SK-N-SH (cell line): ENCODE measurements around the gene ZCCHC3. TPM values are rescaled to one million over a fixed set of nuclear protein-coding genes. Genes with fewer than 3 reads are reported as not detected.

Source experiments
- CTCF ChIA-PET: fragments of 300-600, 350-600 bp; formaldehyde crosslinking; extraction: SDS; loops from one replicate; lab custom pipeline; 2021; lab: Yijun Ruan, JAX
- POLR2A ChIA-PET: fragments of 350-600 bp; sonication (Branson Sonifier 250); formaldehyde crosslinking; extraction: SDS; loops from one replicate; lab custom pipeline; 2020; ENCODE audit warnings: antibody characterized with exemption, inconsistent platforms; lab: Yijun Ruan, JAX
- DNase-seq: peaks from one replicate; pipeline ENCODE4 v3.0.0; 2012
- H2AFZ ChIP-seq: fragments of 200-600 bp; sonication (generic); 2 replicates; pipeline ENCODE4 v1.8.1; 2016; ENCODE audit warnings: antibody characterized with exemption, mild to moderate bottlenecking, low read depth
- H3F3A ChIP-seq: fragments of 200-600 bp; sonication (generic); replicated peaks from 2 replicates; pipeline ENCODE3; 2016; ENCODE audit warnings: antibody characterized with exemption, mild to moderate bottlenecking; ENCODE audit not compliant: insufficient read depth
- H3K27ac ChIP-seq, 2 experiments: fragments of 200-500 bp in 1 of 2; fragments of 200-600 bp in 1 of 2; sonication (Bioruptor generic) in 1 of 2; sonication (generic), shearing (Covaris generic) in 1 of 2; 2 replicates each; pipeline versions ENCODE4 v1.5.1 to v1.6.1; 2014 to 2016; ENCODE audit warnings: low read depth in 2 of 2, inconsistent platforms in 1 of 2, low read length in 1 of 2, mild to moderate bottlenecking in 1 of 2, mixed read lengths in 1 of 2
- H3K27me3 ChIP-seq: fragments of 200-600 bp; sonication (generic), shearing (Covaris generic); 2 replicates; pipeline ENCODE4 v1.6.1; 2016; ENCODE audit warnings: mixed run types; ENCODE audit not compliant: insufficient read depth
- H3K36me3 ChIP-seq, 2 experiments: fragments of 200-500 bp in 1 of 2; fragments of 200-600 bp in 1 of 2; sonication (Bioruptor generic) in 1 of 2; sonication (generic) in 1 of 2; replicated peaks in 1 of 2; 2 replicates each; pipeline versions ENCODE3 to v1.5.1; 2014 to 2016; ENCODE audit warnings: low read length in 1 of 2, mild to moderate bottlenecking in 1 of 2; ENCODE audit not compliant: insufficient read depth in 2 of 2, control insufficient read depth in 1 of 2
- H3K4me1 ChIP-seq, 2 experiments: fragments of 200-500 bp in 1 of 2; fragments of 200-600 bp in 1 of 2; sonication (Bioruptor generic) in 1 of 2; sonication (generic), shearing (Covaris generic) in 1 of 2; 2 replicates each; pipeline versions ENCODE4 v1.5.1 to v1.6.1; 2014 to 2016; ENCODE audit warnings: low read depth in 1 of 2, low read length in 1 of 2, mixed run types in 1 of 2; ENCODE audit not compliant: insufficient read depth in 2 of 2, control insufficient read depth in 1 of 2
- H3K4me2 ChIP-seq: fragments of 200-600 bp; sonication (generic), shearing (Covaris generic); 2 replicates; pipeline ENCODE4 v1.6.1; 2017; ENCODE audit warnings: mixed run types
- H3K4me3 ChIP-seq, 2 experiments: fragments of 200-500 bp in 1 of 2; fragments of 200-600 bp in 1 of 2; sonication (Bioruptor generic) in 1 of 2; sonication (generic), shearing (Covaris generic) in 1 of 2; 2 replicates each; pipeline versions ENCODE4 v1.5.1 to v1.8.1; 2014 to 2016; ENCODE audit warnings: low read depth in 2 of 2, inconsistent platforms in 1 of 2, low read length in 1 of 2, mild to moderate bottlenecking in 1 of 2, mixed read lengths in 1 of 2, moderate library complexity in 1 of 2
- H3K79me2 ChIP-seq: fragments of 200-600 bp; sonication (generic); 2 replicates; pipeline ENCODE4 v1.8.1; 2017; ENCODE audit warnings: mild to moderate bottlenecking; ENCODE audit not compliant: insufficient read depth
- H3K9ac ChIP-seq: fragments of 200-600 bp; sonication (generic); 2 replicates; pipeline ENCODE4 v1.6.1; 2017; ENCODE audit warnings: mixed run types
- H3K9me2 ChIP-seq: fragments of 200-600 bp; sonication (generic); 2 replicates; pipeline ENCODE4 v1.6.1; 2017; ENCODE audit warnings: mixed run types
- H3K9me3 ChIP-seq: fragments of 200-600 bp; sonication (generic); 2 replicates; pipeline ENCODE4 v1.6.1; 2017; ENCODE audit warnings: mixed run types, mild to moderate bottlenecking, moderate library complexity
- H4K20me1 ChIP-seq: fragments of 200-600 bp; sonication (generic); 2 replicates; pipeline ENCODE4 v1.6.1; 2017; ENCODE audit warnings: mild to moderate bottlenecking, mixed run types; ENCODE audit not compliant: insufficient read depth
- GATA2 ChIP-seq: sonication (generic); formaldehyde crosslinking; IDR thresholded peaks from 2 replicates; pipeline ENCODE4 v1.5.0; 2020; ENCODE audit warnings: mild to moderate bottlenecking, missing genetic modification reagents
- JUND ChIP-seq: IDR thresholded peaks from 2 replicates; pipeline ENCODE4 v1.4.0; 2012
- MEF2A ChIP-seq: IDR thresholded peaks from 2 replicates; pipeline ENCODE4 v1.4.0; 2012; ENCODE audit warnings: low read depth, borderline replicate concordance
- NRF1 ChIP-seq: IDR thresholded peaks from 2 replicates; pipeline ENCODE4 v1.6.1; 2012; ENCODE audit warnings: low read depth, mild to moderate bottlenecking, low read length
- PBX3 ChIP-seq: IDR thresholded peaks from 2 replicates; pipeline ENCODE4; 2012
- RCOR1 ChIP-seq: fragments of 150-350 bp; IDR thresholded peaks from 2 replicates; pipeline ENCODE4 v1.6.1; 2017; ENCODE audit warnings: antibody characterized with exemption, low read length
- REST ChIP-seq: IDR thresholded peaks from 2 replicates; pipeline ENCODE4 v1.6.1; 2012; ENCODE audit warnings: mild to moderate bottlenecking, low read depth, low read length, moderate library complexity
- RFX5 ChIP-seq: IDR thresholded peaks from 2 replicates; pipeline ENCODE4 v1.6.1; 2012; ENCODE audit warnings: mild to moderate bottlenecking, improper control_type of control experiment, low read length
- SMC3 ChIP-seq: IDR thresholded peaks from 2 replicates; pipeline ENCODE4 v1.6.1; 2012; ENCODE audit warnings: low read depth, low read length, improper control_type of control experiment
- TAF1 ChIP-seq: IDR thresholded peaks from 2 replicates; pipeline ENCODE4 v1.6.1; 2012; ENCODE audit warnings: low read depth, mild to moderate bottlenecking, low read length, moderate library complexity, borderline replicate concordance
- TCF12 ChIP-seq: IDR thresholded peaks from 2 replicates; pipeline ENCODE4 v1.4.0; 2012
- USF1 ChIP-seq: IDR thresholded peaks from 2 replicates; pipeline ENCODE4 v1.4.0; 2012; ENCODE audit warnings: low read depth, borderline replicate concordance
- USF2 ChIP-seq: fragments of 150-350 bp; IDR thresholded peaks from 2 replicates; pipeline ENCODE4 v1.6.1; 2017; ENCODE audit warnings: antibody characterized with exemption, low read length, low read depth, borderline replicate concordance
- ZBTB33 ChIP-seq: IDR thresholded peaks from 2 replicates; pipeline ENCODE4 v1.4.0; 2012; ENCODE audit warnings: low read depth, borderline replicate concordance
- WGBS: methylation state at CpG from one replicate; pipeline ENCODE4 v1.1.6; 2017; ENCODE audit warnings: low lambda C conversion rate; 5-methylcytosine and 5-hydroxymethylcytosine counted together
- polyA plus RNA-seq, 3 experiments: library from polyadenylated mRNA; depleted of rRNA; stranded (reverse); fragments of >200 nt; gene quantifications; 2 replicates each; pipeline ENCODE4 v1.2.3, GENCODE V29; 2012

ZCCHC3 gene
- polyA plus RNA-seq, 1 of the 3 experiments (the other 2 are of a cell fraction), result 9.5 TPM

GRCh38 chr20:312067-312466 lies 14.7 kb downstream of the ZCCHC3 start:
- POLR2A ChIA-PET, result interaction anchor here (1.0 to 2.1 kb wide), 2 partner anchors 12 to 15 kb away, joined by 4 to 12 read pairs; partner anchors contain the start of genes SOX12 and ZCCHC3
- peaks cover 15 to 26% of the 10 kb centered on the region in 2 experiments; a peak in 2 of 4 replicates for H3K4me1 ChIP-seq

More at GRCh38 chr20:312067-312466, 14.7 kb downstream of the ZCCHC3 start:
- Histone ChIP-seq H3K27me3 (no peaks in the 10 kb centered on the region), H3K27ac (no peak overlapping the region), H3K4me2 (no peak overlapping the region), H3F3A (peaks cover 4% of the 10 kb centered on the region), H2AFZ (no peak overlapping the region), H3K9ac (no peak overlapping the region), H3K9me3 (no peaks in the 10 kb centered on the region), H3K79me2 (no peaks in the 10 kb centered on the region), H3K4me3 (no peak overlapping the region), H3K9me2 (no peaks in the 10 kb centered on the region), H4K20me1 (no peaks in the 10 kb centered on the region), H3K36me3 (no peaks in the 10 kb centered on the region)
- TF ChIP-seq NRF1 (no peak), RFX5 (no peak), PBX3 (no peak), USF2 (no peak), TAF1 (no peak), SMC3 (no peak), USF1 (no peak), JUND (no peak), TCF12 (no peak), ZBTB33 (no peak), REST (no peak), MEF2A (no peak), RCOR1 (no peak), GATA2 (CRISPR knock-in tag) (no peak)
- WGBS, result 91% methylated on average over 8 of the region's 8 CpGs
- CTCF ChIA-PET, result interaction anchor here (1.4 to 4.0 kb wide), 3 partner anchors 13 to 19 kb away, joined by 3 to 21 read pairs (median 5); partner anchors contain the start of gene SOX12
- DNase-seq, result no peak
